OCI-LY1 (cell line): ENCODE measurements around the gene AK5.

Source experiments
- H2AFZ ChIP-seq: fragments of 200-600 bp; sonication (generic), shearing (Covaris generic); 2 replicates; pipeline ENCODE4 v1.6.0; 2014; ENCODE audit warnings: antibody characterized with exemption, mild to moderate bottlenecking, low read length
- H3F3A ChIP-seq: fragments of 200-600 bp; sonication (generic), shearing (Covaris generic); 2 replicates; pipeline ENCODE4 v1.6.0; 2014; ENCODE audit warnings: mild to moderate bottlenecking, antibody characterized with exemption, low read length, moderate library complexity; ENCODE audit not compliant: insufficient read depth
- H3K27ac ChIP-seq: fragments of 200-600 bp; sonication (generic); 2 replicates; pipeline ENCODE4 v1.5.1; 2014; ENCODE audit warnings: low read length, mixed run types, mild to moderate bottlenecking, low read depth; ENCODE audit not compliant: poor library complexity, severe bottlenecking
- H3K27me3 ChIP-seq: fragments of 200-600 bp; sonication (generic); 2 replicates; pipeline ENCODE4 v1.6.0; 2014; ENCODE audit warnings: antibody characterized with exemption, mild to moderate bottlenecking, low read length, moderate library complexity; ENCODE audit not compliant: insufficient read depth
- H3K36me3 ChIP-seq: fragments of 200-600 bp; sonication (generic); 2 replicates; pipeline ENCODE4 v1.6.1; 2014; ENCODE audit warnings: mild to moderate bottlenecking, antibody characterized with exemption, low read length, moderate library complexity, mixed read lengths; ENCODE audit not compliant: insufficient read depth
- H3K4me1 ChIP-seq: fragments of 200-600 bp; sonication (generic); 2 replicates; pipeline ENCODE4 v1.5.1; 2014; ENCODE audit warnings: mild to moderate bottlenecking, low read length, moderate library complexity; ENCODE audit not compliant: insufficient read depth, severe bottlenecking
- H3K4me2 ChIP-seq: fragments of 200-600 bp; sonication (generic), shearing (Covaris generic); 2 replicates; pipeline ENCODE4 v1.6.1; 2014; ENCODE audit warnings: low read length
- H3K4me3 ChIP-seq: fragments of 200-600 bp; sonication (generic); 2 replicates; pipeline ENCODE4 v1.5.1; 2014; ENCODE audit warnings: low read length, low read depth, mild to moderate bottlenecking, mixed read lengths; ENCODE audit not compliant: poor library complexity, severe bottlenecking
- H3K79me2 ChIP-seq: fragments of 200-600 bp; shearing (Covaris generic); 2 replicates; pipeline ENCODE4 v1.6.1; 2016; ENCODE audit warnings: mixed run types, low read length, mixed read lengths; ENCODE audit not compliant: insufficient read depth
- H3K9ac ChIP-seq: fragments of 200-600 bp; sonication (generic), shearing (Covaris generic); 2 replicates; pipeline ENCODE4 v1.6.1; 2014; ENCODE audit warnings: mild to moderate bottlenecking, low read length, mixed read lengths
- H3K9me2 ChIP-seq: fragments of 200-600 bp; sonication (generic), shearing (Covaris generic); 2 replicates; pipeline ENCODE4 v1.6.1; 2014; ENCODE audit warnings: low read depth, mild to moderate bottlenecking, low read length, mixed read lengths
- H3K9me3 ChIP-seq: fragments of 200-600 bp; shearing (Covaris generic); 2 replicates; pipeline ENCODE4 v1.6.1; 2014; ENCODE audit warnings: low read length, mixed read lengths
- H4K20me1 ChIP-seq: fragments of 200-600 bp; sonication (generic), shearing (Covaris generic); 2 replicates; pipeline ENCODE4 v1.6.0; 2016; ENCODE audit warnings: mild to moderate bottlenecking, low read length; ENCODE audit not compliant: insufficient read depth
- EZH2 ChIP-seq: fragments of 200-600 bp; sonication (generic), shearing (Covaris generic); IDR thresholded peaks from 2 replicates; pipeline ENCODE4 v1.8.0; 2017; ENCODE audit warnings: borderline replicate concordance, mixed run types, mild to moderate bottlenecking, antibody characterized with exemption, low read length, moderate library complexity, mixed read lengths
- TF ChIP-seq, protein P1 (sequence below): fragments of 200-600 bp; sonication (generic), shearing (Covaris generic); IDR thresholded peaks from 2 replicates; pipeline ENCODE4 v1.5.1; 2017; ENCODE audit warnings: mild to moderate bottlenecking, antibody characterized with exemption, low read length, moderate library complexity, mixed read lengths

Gene AK5

DNA sequence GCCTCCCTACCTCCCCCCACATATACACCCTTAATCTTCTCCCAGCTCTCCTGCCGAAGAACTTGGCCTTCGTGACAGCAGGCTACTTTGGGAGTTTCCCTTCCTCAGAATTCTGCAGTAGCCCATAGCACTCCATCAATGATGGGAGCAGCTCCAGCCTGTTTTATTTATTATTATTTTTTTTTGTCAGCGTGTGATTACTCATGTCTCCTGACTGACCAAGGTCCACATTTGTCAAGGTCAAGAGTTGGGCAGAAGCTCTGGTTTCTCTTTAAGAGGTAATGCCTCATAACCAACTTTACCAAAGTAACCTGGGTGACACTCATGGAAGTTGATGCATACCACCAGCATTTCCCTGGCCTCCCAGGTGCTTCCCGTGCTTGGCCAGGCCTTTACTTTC is 275.2 kb downstream of the AK5 start:
- Histone ChIP-seq H3F3A (no peaks in the 10 kb centered on the region), H3K4me2 (no peak overlapping the region), H3K9ac (no peak overlapping the region), H3K4me1 (no peaks in the 10 kb centered on the region), H3K9me2 (no peaks in the 10 kb centered on the region), H2AFZ (no peak overlapping the region), H3K36me3 (peaks cover 3% of the 10 kb centered on the region; the same call in 1 of the 2 replicates), H3K9me3 (no peaks in the 10 kb centered on the region), H3K4me3 (no peak overlapping the region), H3K27me3 (no peaks in the 10 kb centered on the region), H4K20me1 (no peaks in the 10 kb centered on the region), H3K79me2 (no peaks in the 10 kb centered on the region), H3K27ac (no peak overlapping the region)
- TF ChIP-seq, protein P1, sequence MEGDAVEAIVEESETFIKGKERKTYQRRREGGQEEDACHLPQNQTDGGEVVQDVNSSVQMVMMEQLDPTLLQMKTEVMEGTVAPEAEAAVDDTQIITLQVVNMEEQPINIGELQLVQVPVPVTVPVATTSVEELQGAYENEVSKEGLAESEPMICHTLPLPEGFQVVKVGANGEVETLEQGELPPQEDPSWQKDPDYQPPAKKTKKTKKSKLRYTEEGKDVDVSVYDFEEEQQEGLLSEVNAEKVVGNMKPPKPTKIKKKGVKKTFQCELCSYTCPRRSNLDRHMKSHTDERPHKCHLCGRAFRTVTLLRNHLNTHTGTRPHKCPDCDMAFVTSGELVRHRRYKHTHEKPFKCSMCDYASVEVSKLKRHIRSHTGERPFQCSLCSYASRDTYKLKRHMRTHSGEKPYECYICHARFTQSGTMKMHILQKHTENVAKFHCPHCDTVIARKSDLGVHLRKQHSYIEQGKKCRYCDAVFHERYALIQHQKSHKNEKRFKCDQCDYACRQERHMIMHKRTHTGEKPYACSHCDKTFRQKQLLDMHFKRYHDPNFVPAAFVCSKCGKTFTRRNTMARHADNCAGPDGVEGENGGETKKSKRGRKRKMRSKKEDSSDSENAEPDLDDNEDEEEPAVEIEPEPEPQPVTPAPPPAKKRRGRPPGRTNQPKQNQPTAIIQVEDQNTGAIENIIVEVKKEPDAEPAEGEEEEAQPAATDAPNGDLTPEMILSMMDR: no peak

DNA sequence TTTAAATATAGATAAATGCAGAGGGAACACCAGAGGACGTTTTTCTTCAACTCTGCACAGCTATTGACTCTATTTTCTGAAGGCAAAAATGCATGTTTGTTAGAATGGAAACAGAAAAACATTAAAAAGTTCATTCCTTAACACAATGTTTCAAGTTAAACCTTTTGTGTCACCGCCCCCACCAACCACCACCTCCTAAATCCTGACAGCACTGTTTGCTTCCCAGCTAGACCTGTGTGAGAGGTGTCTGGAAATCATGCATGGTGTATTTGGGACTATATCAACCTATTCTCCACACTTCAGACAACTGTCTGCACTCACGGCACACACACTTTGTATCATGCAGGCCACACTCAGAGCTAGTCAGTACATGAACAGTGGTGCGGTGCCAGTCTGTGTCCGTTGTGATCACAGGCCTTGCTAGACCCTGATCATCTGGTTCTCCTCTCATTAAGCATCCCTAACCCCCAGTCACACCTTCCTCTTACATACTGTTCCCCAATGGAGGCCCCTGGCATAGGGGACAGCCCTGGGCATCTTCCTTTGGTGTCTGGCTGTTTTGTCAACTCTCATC is 276.9 kb downstream of the AK5 start:
- Histone ChIP-seq H3F3A (no peaks in the 10 kb centered on the region), H3K9me2 (no peaks in the 10 kb centered on the region), H3K9ac (no peak overlapping the region), H3K4me1 (no peaks in the 10 kb centered on the region), H3K4me3 (no peak overlapping the region), H3K36me3 (peaks cover 13% of the 10 kb centered on the region; the same call in 1 of the 2 replicates), H3K79me2 (no peaks in the 10 kb centered on the region), H2AFZ (no peak overlapping the region), H3K27me3 (no peaks in the 10 kb centered on the region), H3K4me2 (no peak overlapping the region), H4K20me1 (no peaks in the 10 kb centered on the region), H3K9me3 (no peaks in the 10 kb centered on the region), H3K27ac (no peak overlapping the region)
- TF ChIP-seq, protein P1: no peak
- TF ChIP-seq EZH2: no peak

DNA sequence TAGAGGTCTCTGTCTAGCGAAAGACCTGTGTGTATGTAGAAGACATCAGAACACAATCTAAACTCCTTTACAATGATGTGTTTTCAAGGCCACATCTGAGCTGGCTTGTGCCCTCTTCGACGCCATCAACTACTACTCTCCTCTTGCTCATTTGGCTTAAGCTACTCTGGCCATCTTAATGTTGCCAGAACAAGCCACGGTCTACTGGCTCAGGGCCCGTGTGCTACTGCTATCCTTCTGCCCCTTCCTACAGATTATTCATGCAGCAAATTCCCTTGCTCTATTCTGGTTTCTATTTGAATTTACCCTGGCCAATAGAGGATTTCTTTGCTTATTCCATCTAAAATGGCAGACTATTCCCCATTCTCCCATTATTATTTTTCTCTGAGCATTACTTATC is 278.9 kb downstream of the AK5 start:
- no peak overlapping the region for H3K4me3 ChIP-seq
- no peaks in the 10 kb centered on the region for H3F3A ChIP-seq
- H4K20me1 ChIP-seq: no peaks in the 10 kb centered on the region
- H3K79me2 ChIP-seq: no peaks in the 10 kb centered on the region
- no peak for TF ChIP-seq EZH2
- no peaks in the 10 kb centered on the region for H3K4me1 ChIP-seq
- H3K4me2 ChIP-seq: no peak overlapping the region
- H3K9me2 ChIP-seq: no peaks in the 10 kb centered on the region
- H3K9ac ChIP-seq: no peak overlapping the region
- H3K27me3 ChIP-seq: no peaks in the 10 kb centered on the region
- H3K9me3 ChIP-seq: no peaks in the 10 kb centered on the region
- no peak overlapping the region for H3K27ac ChIP-seq
- H2AFZ ChIP-seq: no peak overlapping the region
- H3K36me3 ChIP-seq: peaks cover 32% of the 10 kb centered on the region

DNA sequence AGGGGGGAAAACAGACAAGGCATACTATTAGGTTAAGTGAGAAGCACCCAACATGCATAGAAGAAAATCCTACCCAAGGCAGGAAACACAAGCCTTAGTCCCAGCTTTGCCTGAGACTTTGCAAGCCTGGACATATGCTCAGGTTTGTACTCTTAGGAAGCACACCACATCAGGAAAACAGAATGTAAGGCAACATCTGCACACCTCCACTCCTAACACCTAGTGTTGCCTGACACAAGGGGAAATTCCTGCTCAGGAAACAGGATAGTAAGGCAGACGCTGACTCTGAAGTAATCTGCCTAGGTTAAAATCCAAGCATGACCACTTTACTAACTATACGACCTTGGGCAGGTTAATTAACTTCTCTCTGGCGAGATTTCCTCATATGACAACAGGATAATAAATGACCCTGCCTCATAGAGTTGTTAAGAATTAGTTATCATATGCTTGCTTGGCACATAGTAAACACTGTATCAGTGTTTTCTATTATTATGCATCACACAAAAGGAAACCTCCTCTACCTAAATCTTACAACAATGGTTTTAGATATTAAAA is 280.9 kb downstream of the AK5 start:
- H2AFZ ChIP-seq: no peak overlapping the region
- no peaks in the 10 kb centered on the region for H3K79me2 ChIP-seq
- no peaks in the 10 kb centered on the region for H3K9me2 ChIP-seq
- no peak overlapping the region for H3K9ac ChIP-seq
- H3K27ac ChIP-seq: no peak overlapping the region
- H3K27me3 ChIP-seq: no peaks in the 10 kb centered on the region
- no peak for TF ChIP-seq EZH2
- TF ChIP-seq, protein P1: no peak
- H3K36me3 ChIP-seq: peaks cover 51% of the 10 kb centered on the region
- no peaks in the 10 kb centered on the region for H4K20me1 ChIP-seq
- no peak overlapping the region for H3K4me2 ChIP-seq
- H3F3A ChIP-seq: no peaks in the 10 kb centered on the region
- no peak overlapping the region for H3K4me3 ChIP-seq
- H3K9me3 ChIP-seq: no peaks in the 10 kb centered on the region
- no peaks in the 10 kb centered on the region for H3K4me1 ChIP-seq
